Right lobe of liver (tissue), 6 donors: ENCODE results near the gene PPP1R3C. TPM values are rescaled to one million over a fixed set of nuclear protein-coding genes. Genes with fewer than 3 reads are reported as not detected.

Source experiments
- ATAC-seq, 4 donors: fragments of 200-7000 bp; cut with Tn5 transposase; one replicate each; pipeline ENCODE4 v1.9.1; 2020; ENCODE audit warnings: mild to moderate bottlenecking in 4 of 4, moderate library complexity in 4 of 4
- DNase-seq, 3 donors: peaks; one replicate each; pipeline ENCODE4 v3.0.0-alpha.2; 2020
- H3K27ac ChIP-seq, 3 donors: fragments of 200-600 bp; one replicate each; pipeline ENCODE4 v1.8.0; 2022
- H3K27me3 ChIP-seq, 2 donors: fragments of 200-600 bp; one replicate each; pipeline ENCODE4 v1.8.0; 2022
- H3K36me3 ChIP-seq, 4 donors: fragments of 200-600 bp; sonication (generic) in 1 of 4; one replicate each; pipeline versions ENCODE4 v1.5.1 to v1.8.0; 2017 to 2022; ENCODE audit warnings: control low read depth in 1 of 4
- H3K4me1 ChIP-seq, 4 donors: fragments of 200-600 bp; sonication (generic) in 1 of 4; one replicate each; pipeline versions ENCODE4 v1.5.1 to v1.8.0; 2017 to 2022; ENCODE audit warnings: control low read depth in 1 of 4
- H3K4me3 ChIP-seq, 3 donors: fragments of 200-600 bp; one replicate each; pipeline ENCODE4 v1.8.0; 2022
- H3K9me3 ChIP-seq, 4 donors: fragments of 200-600 bp; sonication (generic) in 1 of 4; one replicate each; pipeline versions ENCODE4 v1.5.1 to v1.8.0; 2017 to 2022; ENCODE audit warnings: control low read depth in 1 of 4
- CTCF ChIP-seq, 4 donors: fragments of 200-600 bp in 3 of 4; fragments of 450-650 bp in 1 of 4; IDR thresholded peaks; one replicate each; pipeline versions ENCODE4 v1.5.1 to v1.8.0; 2016 to 2022; ENCODE audit warnings: antibody characterized with exemption in 4 of 4, mild to moderate bottlenecking in 2 of 4
- POLR2A ChIP-seq: fragments of 450-650 bp; IDR thresholded peaks from one replicate; pipeline ENCODE4 v1.6.1; 2017; ENCODE audit warnings: antibody characterized with exemption, mild to moderate bottlenecking
- WGBS: methylation state at CpG from one replicate; pipeline ENCODE4 v1.1.6; 2018; ENCODE audit warnings: low coverage, low lambda C conversion rate; ENCODE audit not compliant: insufficient coverage; ENCODE audit errors: missing lambda C conversion rate; 5-methylcytosine and 5-hydroxymethylcytosine counted together
- intact Hi-C, 2 donors: fragments of 100-400 bp; cut with DNase I; formaldehyde crosslinking; loops; one replicate each; pipeline versions ENCODE4 v1.11.2 to v1.14.1; 2022
- total RNA-seq, 6 experiments: library from RNA; depleted of rRNA in 2 of 6; stranded (reverse); fragments of >200 nt in 2 of 6; fragmentation: NEBNext Ultra II Directional in 3 of 6; extraction: Animal tissue kit (Norgen Biotek cat#: 25700) in 3 of 6; gene quantifications; one replicate each; pipeline versions ENCODE4 v1.1.0 to v1.2.4, GENCODE V29; 2016 to 2023
- donor health status: DM: no; HTN: yes; CAD: no.
- donor health status: DM: no; HTN: no; CAD: no.
- donor health status: DM: no; HTN: no; CAD: no.
- donor health status: DM: no; HTN: yes; CAD: no.
- donor health status: DM: no; HTN: yes; CAD: no.

Gene PPP1R3C
- total RNA-seq, 6 experiments from 2014 or later, result 24.7 to 158 (median 51.3) TPM

GRCh38 chr10:91590904-91591796, 41.7 kb downstream of the PPP1R3C start:
- no peaks in the 10 kb centered on the region for H3K27me3 ChIP-seq
- peak in 1 of 3 donors; percentile 21 for DNase-seq
- H3K4me3 ChIP-seq, result no peak overlapping the region
- peak overlapping the region in 1 of 3 donors; percentile 22 for H3K27ac ChIP-seq
- peak in 3 of 4 donors; percentile 27 to 56 (median 28) for ATAC-seq
- no peaks in the 10 kb centered on the region for H3K36me3 ChIP-seq
- H3K4me1 ChIP-seq, result no peaks in the 10 kb centered on the region
- 62% methylated on average over 10 of the region's 10 CpGs for WGBS
- H3K9me3 ChIP-seq, result no peaks in the 10 kb centered on the region
- TF ChIP-seq POLR2A (no peak), CTCF (IDR thresholded peaks at IDR 0.05) (no peak)
- intact Hi-C loops, result no loop called here

- 90% methylated on average over 3 of the region's 7 CpGs for WGBS
- ATAC-seq (peak in 3 of 4 donors; percentile 27 to 69 (median 44)), DNase-seq (no peak)
- Histone ChIP-seq H3K4me3 (no peak overlapping the region), H3K27ac (no peak overlapping the region), H3K36me3 (no peaks in the 10 kb centered on the region), H3K27me3 (no peaks in the 10 kb centered on the region), H3K9me3 (no peaks in the 10 kb centered on the region), H3K4me1 (no peaks in the 10 kb centered on the region)
- TF ChIP-seq POLR2A, result no peak
- no peak for TF ChIP-seq CTCF (IDR thresholded peaks at IDR 0.05)
- intact Hi-C loops, result no loop called here
These were observed 42.5 kb downstream of the PPP1R3C start for GRCh38 chr10:91590142-91590903.

- Histone ChIP-seq H3K4me1 (no peaks in the 10 kb centered on the region), H3K4me3 (no peak overlapping the region), H3K36me3 (no peaks in the 10 kb centered on the region), H3K27me3 (no peaks in the 10 kb centered on the region), H3K27ac (no peak overlapping the region), H3K9me3 (no peaks in the 10 kb centered on the region)
- WGBS, result 82% methylated on average over 2 of the region's 3 CpGs
- TF ChIP-seq POLR2A (no peak), CTCF (IDR thresholded peaks at IDR 0.05) (no peak)
- ATAC-seq, result no peak
- no peak for DNase-seq
- intact Hi-C loops, result no loop called here
These were observed 43.2 kb downstream of the PPP1R3C start for GRCh38 chr10:91589658-91590035.

- Histone ChIP-seq H3K27ac (no peak overlapping the region), H3K27me3 (no peaks in the 10 kb centered on the region), H3K36me3 (no peaks in the 10 kb centered on the region), H3K9me3 (no peaks in the 10 kb centered on the region), H3K4me3 (no peak overlapping the region), H3K4me1 (no peaks in the 10 kb centered on the region)
- TF ChIP-seq POLR2A (no peak), CTCF (IDR thresholded peaks at IDR 0.05) (no peak)
- ATAC-seq (no peak), DNase-seq (no peak)
- WGBS, result 68% methylated on average over 6 of the region's 6 CpGs
- intact Hi-C loops, result no loop called here
These were observed 43.7 kb downstream of the PPP1R3C start for GRCh38 chr10:91589015-91589657.
